Liver (tissue), 9 donors: Measurements from ENCODE around the gene RTP2. TPM values are rescaled to one million over a fixed set of nuclear protein-coding genes. Genes with fewer than 3 reads are reported as not detected.

Experiments
- DNase-seq: peaks from one replicate; pipeline ENCODE4 v3.0.0-alpha.2; 2017; ENCODE audit warnings: low spot score
- H3K27ac ChIP-seq, 2 donors: one replicate each; pipeline ENCODE4 v1.7.0; 2013; ENCODE audit warnings: inconsistent platforms in 2 of 2, low read length in 2 of 2, control low read depth in 1 of 2, low read depth in 1 of 2, mild to moderate bottlenecking in 1 of 2
- H3K27me3 ChIP-seq, 4 donors: one replicate each; pipeline versions ENCODE4 v1.6.1 to v1.7.0; 2013; ENCODE audit warnings: low read length in 3 of 4, inconsistent platforms in 1 of 4, mild to moderate bottlenecking in 1 of 4, moderate library complexity in 1 of 4; ENCODE audit not compliant: control insufficient read depth in 4 of 4, insufficient read depth in 4 of 4
- H3K36me3 ChIP-seq, 4 donors: one replicate each; pipeline versions ENCODE4 v1.6.1 to v1.7.0; 2013; ENCODE audit warnings: low read length in 3 of 4, mild to moderate bottlenecking in 3 of 4, low read depth in 1 of 4, moderate library complexity in 1 of 4; ENCODE audit not compliant: control insufficient read depth in 4 of 4, insufficient read depth in 3 of 4
- H3K4me1 ChIP-seq, 4 donors: one replicate each; pipeline versions ENCODE4 v1.6.1 to v1.7.0; 2013; ENCODE audit warnings: low read length in 3 of 4, mild to moderate bottlenecking in 3 of 4, moderate library complexity in 1 of 4; ENCODE audit not compliant: control insufficient read depth in 4 of 4, insufficient read depth in 4 of 4
- H3K4me3 ChIP-seq, 3 donors: one replicate each; pipeline versions ENCODE4 v1.6.1 to v1.7.0; 2013; ENCODE audit warnings: low read length in 3 of 3, control low read depth in 1 of 3, low read depth in 1 of 3, mild to moderate bottlenecking in 1 of 3
- H3K9ac ChIP-seq, 2 donors: one replicate each; pipeline ENCODE4 v1.7.0; 2013; ENCODE audit warnings: low read length in 2 of 2, mild to moderate bottlenecking in 2 of 2, moderate library complexity in 2 of 2, control low read depth in 1 of 2, low read depth in 1 of 2
- H3K9me3 ChIP-seq, 4 donors: one replicate each; pipeline versions ENCODE4 v1.6.1 to v1.7.0; 2013; ENCODE audit warnings: low read length in 3 of 4; ENCODE audit not compliant: control insufficient read depth in 4 of 4
- CTCF ChIP-seq: fragments of 150-350 bp; IDR thresholded peaks from 2 replicates; pipeline ENCODE4 v1.5.1; 2017; ENCODE audit warnings: improper control_type of control experiment, low read depth, low read length; ENCODE audit not compliant: missing input control
- EGR1 ChIP-seq, 2 donors: IDR thresholded peaks; 2 replicates each; pipeline ENCODE4 v1.6.1; 2016 to 2018; ENCODE audit warnings: antibody characterized with exemption in 2 of 2, low read depth in 2 of 2
- FOXA1 ChIP-seq: IDR thresholded peaks from 2 replicates; pipeline ENCODE4 v1.6.1; 2016; ENCODE audit warnings: antibody characterized with exemption
- FOXA2 ChIP-seq: IDR thresholded peaks from 2 replicates; pipeline ENCODE4 v1.6.1; 2016; ENCODE audit warnings: antibody characterized with exemption
- HNF4A ChIP-seq, 2 donors: conservative IDR thresholded peaks; 2 replicates each; pipeline ENCODE4 v1.6.1; 2016; ENCODE audit warnings: antibody characterized with exemption in 2 of 2, mild to moderate bottlenecking in 2 of 2
- JUND ChIP-seq, 2 donors: IDR thresholded peaks; 2 replicates each; pipeline ENCODE4 v1.6.1; 2016; ENCODE audit warnings: antibody characterized with exemption in 2 of 2
- MAX ChIP-seq: IDR thresholded peaks from 2 replicates; pipeline ENCODE4 v1.6.1; 2016; ENCODE audit warnings: antibody characterized with exemption
- RAD21 ChIP-seq, 2 donors: IDR thresholded peaks; 2 replicates each; pipeline ENCODE4 v1.6.1; 2016; ENCODE audit warnings: antibody characterized with exemption in 2 of 2, mild to moderate bottlenecking in 2 of 2
- REST ChIP-seq: IDR thresholded peaks from 2 replicates; pipeline ENCODE4 v1.6.1; 2016; ENCODE audit warnings: antibody characterized with exemption, mild to moderate bottlenecking
- RXRA ChIP-seq, 2 donors: IDR thresholded peaks; 2 replicates each; pipeline ENCODE4 v1.6.1; 2017 to 2018; ENCODE audit warnings: antibody characterized with exemption in 2 of 2, mild to moderate bottlenecking in 1 of 2
- SP1 ChIP-seq: IDR thresholded peaks from 2 replicates; pipeline ENCODE4 v1.6.1; 2018; ENCODE audit warnings: antibody characterized with exemption, mild to moderate bottlenecking
- TAF1 ChIP-seq: conservative IDR thresholded peaks from 2 replicates; pipeline ENCODE4 v1.6.1; 2016; ENCODE audit warnings: antibody characterized with exemption, mild to moderate bottlenecking
- ZBTB33 ChIP-seq: IDR thresholded peaks from 2 replicates; pipeline ENCODE4 v1.6.1; 2016; ENCODE audit warnings: antibody characterized with exemption
- WGBS: extraction: QIAGEN DNeasy Blood & Tissue Kit; methylation state at CpG from one replicate; pipeline ENCODE4 v1.1.7; 2013; 5-methylcytosine and 5-hydroxymethylcytosine counted together
- polyA plus RNA-seq, 2 donors: library from polyadenylated mRNA; stranded (reverse) in 1 of 2; unstranded in 1 of 2; fragments of 200-250 nt in 1 of 2; fragments of >200 nt in 1 of 2; fragmentation: Nextera tagmentation in 1 of 2; extraction: Ambion mirVana in 1 of 2; gene quantifications; one replicate each; pipeline versions ENCODE4 v1.2.1 to v1.2.3, GENCODE V29; 2013 to 2015
- total RNA-seq, 2 donors: library from RNA; depleted of rRNA; stranded (reverse); fragments of >200 nt; gene quantifications; one replicate each; pipeline ENCODE4 v1.2.3, GENCODE V29; 2014
- donor health status: healthy.
- donor health status: healthy.
- donor health status: healthy.
- donor health status: healthy.
- donor health status: healthy.

The RTP2 gene
- total and polyA plus RNA-seq, 4 donors = not detected

- Histone ChIP-seq H3K36me3 (no peaks in the 10 kb centered on the region), H3K4me1 (peaks cover 0 to 7% (median 1%) of the 10 kb centered on the region in 4 donors), H3K4me3 (no peak overlapping the region), H3K27me3 (no peaks in the 10 kb centered on the region), H3K9me3 (no peaks in the 10 kb centered on the region), H3K27ac (no peak overlapping the region), H3K9ac (no peak overlapping the region)
- TF ChIP-seq EGR1 (IDR thresholded peaks at IDR 0.05; ENCODE audit: low read depth in 2 of 2) (no peak), ZBTB33 (no peak), SP1 (no peak), MAX (peak; percentile 10), RXRA (IDR thresholded peaks at IDR 0.05) (peak; percentile 13 to 41), JUND (IDR thresholded peaks at IDR 0.05) (no peak), TAF1 (no peak), RAD21 (IDR thresholded peaks at IDR 0.05) (peak; percentile 98), CTCF (peak; percentile 98), HNF4A (conservative IDR thresholded peaks at IDR 0.05) (no peak), FOXA1 (no peak), FOXA2 (no peak), REST (no peak)
- peak; percentile 78 for DNase-seq
- 30% methylated on average over 7 of the region's 7 CpGs for WGBS
Measured at GRCh38 chr3:187679638-187680396, 22.5 kb downstream of the RTP2 start.

GRCh38 chr3:187678726-187679268 lies 23.6 kb downstream of the RTP2 start:
- H3K4me3 ChIP-seq = no peak overlapping the region
- peak; percentile 91 to 93 for TF ChIP-seq RAD21 (IDR thresholded peaks at IDR 0.05)
- TF ChIP-seq CTCF = peak; percentile 78
- no peak for TF ChIP-seq RXRA (IDR thresholded peaks at IDR 0.05)
- H3K4me1 ChIP-seq = peaks cover 0 to 7% (median 1%) of the 10 kb centered on the region in 4 donors
- 31% methylated on average over 5 of the region's 5 CpGs for WGBS
- no peak overlapping the region for H3K9ac ChIP-seq
- no peaks in the 10 kb centered on the region for H3K27me3 ChIP-seq
- peak; percentile 41 for DNase-seq
- H3K36me3 ChIP-seq = no peaks in the 10 kb centered on the region
- peak overlapping the region in 1 of 2 donors; percentile 2 for H3K27ac ChIP-seq
- no peaks in the 10 kb centered on the region for H3K9me3 ChIP-seq
